ENCODE results near the gene MYO9A.
"Not testable (repeated sequence)": the region's sequence is repeated elsewhere in the genome, so short reads cannot be mapped to it uniquely, and the experiment has no call there.

MYO9A gene

DNA sequence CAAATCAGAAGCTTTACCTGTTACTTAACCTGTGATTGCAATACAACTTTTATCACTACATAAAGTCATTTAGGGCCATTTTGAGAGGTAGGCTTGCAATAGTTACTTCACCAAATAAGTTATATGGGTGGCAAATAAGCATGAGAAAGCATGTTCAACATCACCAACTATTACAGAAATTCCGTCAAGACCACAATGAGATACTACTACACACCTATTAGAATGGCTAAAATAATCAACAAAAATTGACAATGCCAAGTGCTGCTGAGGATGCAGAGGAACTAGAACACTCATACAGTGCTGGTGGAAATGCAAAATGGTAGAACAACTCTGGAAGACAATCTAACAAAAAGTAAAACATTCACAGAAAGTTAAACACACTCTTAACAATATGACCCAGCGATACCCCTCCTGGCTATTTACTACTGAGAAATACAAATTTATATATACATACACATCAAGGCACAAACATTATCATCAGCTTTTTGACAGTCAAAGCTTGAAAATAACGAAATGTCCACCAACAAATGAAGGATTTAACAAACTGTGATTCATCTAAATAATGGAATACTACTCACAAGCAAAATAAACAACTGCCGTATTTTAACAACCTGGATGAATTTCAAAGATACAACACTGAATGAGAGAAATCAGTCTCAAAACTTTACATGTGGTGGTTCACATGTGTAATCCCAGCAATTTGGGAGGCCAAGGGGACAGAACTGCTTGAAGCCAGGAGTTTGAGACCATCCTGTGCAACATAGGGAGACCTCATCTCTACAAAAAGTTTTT is 82.9 kb downstream of the MYO9A start:
- no peak for DNase-seq

DNA sequence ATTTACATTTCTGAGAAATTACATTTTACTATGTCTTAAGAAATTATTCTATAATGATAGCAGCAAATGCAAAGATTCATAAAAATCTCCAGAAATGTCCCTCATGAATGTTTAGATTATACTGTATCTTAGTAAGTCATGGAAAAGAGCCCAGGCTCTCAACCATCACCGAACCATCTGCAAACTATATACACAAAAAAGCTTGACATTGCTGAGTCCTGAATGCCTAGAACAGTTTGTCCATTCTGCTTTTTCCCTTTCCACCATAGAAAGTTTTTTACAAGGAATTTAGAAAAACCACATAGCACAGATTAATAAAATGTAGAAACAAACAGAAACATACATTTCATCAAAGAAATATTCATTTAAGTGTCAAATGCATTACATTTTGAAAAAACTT is 83.6 kb downstream of the MYO9A start:
- no peak for DNase-seq

DNA sequence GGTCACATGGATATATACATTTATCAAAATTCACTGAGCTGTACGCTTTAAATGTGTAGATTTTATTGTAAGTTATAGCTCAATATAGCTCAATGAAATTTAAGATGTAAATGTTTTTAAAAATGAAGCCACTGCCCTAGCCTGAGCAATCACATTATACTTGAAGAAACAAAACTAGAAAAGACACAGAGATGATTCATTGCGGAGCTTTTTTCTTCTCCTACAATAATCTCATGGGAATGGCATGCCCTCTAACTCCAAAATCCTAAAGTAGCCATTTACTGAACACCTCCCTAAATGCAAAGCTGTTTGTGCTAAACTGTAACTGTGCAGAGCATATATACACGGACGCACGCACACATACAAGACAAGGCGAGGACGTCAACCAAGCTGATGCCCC is 84.2 kb downstream of the MYO9A start:
- no peak for DNase-seq

GRCh38 chr15:72033285-72033684 is 84.7 kb downstream of the MYO9A start:
- no peak for DNase-seq

- DNase-seq = no peak
These were observed 96.3 kb downstream of the MYO9A start for GRCh38 chr15:72021604-72022003.

DNA sequence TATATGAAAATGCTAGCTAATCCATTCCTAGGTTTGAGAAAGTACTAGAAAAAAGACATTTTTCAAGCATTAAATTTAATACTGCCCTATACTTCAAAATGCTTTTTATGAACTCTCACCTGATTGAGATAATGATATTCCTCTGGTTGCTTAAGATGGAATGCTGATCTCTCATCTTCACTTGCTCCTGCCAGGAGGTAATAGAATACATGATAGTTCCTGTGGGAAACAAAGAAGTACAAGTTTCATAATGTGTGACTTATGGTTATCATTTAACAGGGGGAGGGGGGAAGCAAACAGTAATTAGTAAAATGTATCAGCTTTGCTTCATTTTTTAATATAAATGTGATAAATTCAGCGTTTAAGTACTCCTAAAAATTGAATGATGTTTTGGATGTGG is 97.2 kb downstream of the MYO9A start:
- no peak for DNase-seq

GRCh38 chr15:72014555-72014954 is 103.4 kb downstream of the MYO9A start:
- DNase-seq = not testable (repeated sequence)

- DNase-seq = no peak
These were observed 104.2 kb downstream of the MYO9A start for GRCh38 chr15:72013703-72014102.

DNA sequence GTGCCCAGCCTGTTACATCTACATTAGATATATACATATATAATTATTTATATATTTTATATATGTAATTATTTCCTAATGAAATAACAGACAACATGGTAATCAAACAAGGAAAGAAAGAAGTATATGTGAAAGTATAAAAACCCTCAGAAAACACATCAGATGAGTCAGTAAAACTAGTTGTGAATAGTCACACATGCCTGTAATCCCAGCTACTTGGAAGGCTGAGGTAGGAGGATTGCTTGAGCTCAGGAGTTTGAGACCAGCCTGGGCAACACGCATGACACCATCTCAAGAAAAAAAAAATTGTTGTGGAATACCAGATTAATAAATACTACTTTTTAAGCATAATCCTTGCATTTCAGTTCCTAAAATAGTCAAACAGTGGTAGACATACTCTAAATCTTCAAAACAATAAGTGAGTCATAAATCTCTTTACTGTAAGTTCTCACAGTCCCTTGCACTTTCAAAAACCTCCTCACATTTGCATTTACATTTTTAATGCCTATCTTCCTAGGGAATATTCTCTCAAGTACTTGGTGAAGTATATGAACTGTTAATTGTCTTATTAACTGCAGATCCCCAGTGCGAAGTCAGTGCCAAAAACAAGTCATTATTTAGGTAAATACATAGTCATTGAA is 106.5 kb downstream of the MYO9A start:
- DNase-seq = no peak

DNA sequence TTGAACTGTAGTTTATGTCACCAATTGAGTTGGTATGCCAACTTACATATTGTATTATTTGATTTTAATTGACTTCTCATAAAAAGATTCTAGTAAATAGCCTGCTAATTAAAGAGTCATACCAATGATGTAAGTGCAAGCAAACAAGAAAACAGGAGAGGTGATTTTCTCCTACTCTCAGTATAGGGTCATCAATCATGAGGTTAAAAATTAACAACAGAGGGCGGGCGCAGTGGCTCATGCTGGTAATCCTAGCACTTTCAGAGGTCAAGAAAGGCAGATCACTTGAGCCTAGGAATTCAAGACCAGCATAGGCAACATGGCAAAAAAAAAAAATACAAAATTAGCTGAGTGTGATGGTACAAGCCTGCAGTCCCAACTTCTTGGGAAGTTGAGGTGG is 108.7 kb downstream of the MYO9A start:
- DNase-seq = no peak

GRCh38 chr15:72006382-72006781 is 111.6 kb downstream of the MYO9A start:
- DNase-seq = no peak

DNA sequence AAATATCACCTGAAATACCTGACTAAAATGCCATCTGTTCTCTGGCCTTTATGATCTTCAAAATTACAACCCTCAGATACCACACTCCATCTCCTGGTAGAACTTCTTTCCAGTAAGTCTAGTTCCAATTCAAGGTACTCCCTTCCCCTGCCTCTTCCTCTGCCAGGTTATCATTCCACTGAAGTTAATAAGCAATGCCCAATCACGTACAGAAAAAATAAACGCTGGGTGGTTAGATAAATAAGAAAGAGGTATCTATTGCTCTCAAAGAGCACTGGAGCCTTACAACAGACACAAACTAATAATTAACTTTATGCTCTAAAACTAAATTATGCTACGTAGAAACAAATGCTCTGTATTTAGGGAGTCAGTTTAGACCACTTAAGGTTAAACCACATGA is 112.5 kb downstream of the MYO9A start:
- DNase-seq = no peak

DNA sequence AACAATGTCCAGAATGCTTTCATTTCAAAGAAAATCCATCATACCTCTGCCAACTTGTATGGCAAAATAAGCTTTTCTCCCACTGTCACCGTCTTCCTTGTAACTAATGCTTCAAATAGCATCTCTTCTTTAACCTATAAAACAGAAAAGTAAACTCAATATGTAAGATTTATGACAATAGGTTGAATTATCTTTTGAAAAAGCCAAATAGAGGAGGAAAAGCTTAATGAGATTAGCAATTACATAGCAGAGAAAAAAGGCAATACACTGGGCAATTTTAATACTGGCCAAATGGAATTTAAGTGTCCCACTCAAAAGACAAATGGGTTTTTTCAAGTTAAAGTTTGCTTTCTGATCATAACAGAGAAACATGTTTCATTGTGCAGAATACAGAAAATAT is 118.1 kb downstream of the MYO9A start:
- no peak for DNase-seq

DNA sequence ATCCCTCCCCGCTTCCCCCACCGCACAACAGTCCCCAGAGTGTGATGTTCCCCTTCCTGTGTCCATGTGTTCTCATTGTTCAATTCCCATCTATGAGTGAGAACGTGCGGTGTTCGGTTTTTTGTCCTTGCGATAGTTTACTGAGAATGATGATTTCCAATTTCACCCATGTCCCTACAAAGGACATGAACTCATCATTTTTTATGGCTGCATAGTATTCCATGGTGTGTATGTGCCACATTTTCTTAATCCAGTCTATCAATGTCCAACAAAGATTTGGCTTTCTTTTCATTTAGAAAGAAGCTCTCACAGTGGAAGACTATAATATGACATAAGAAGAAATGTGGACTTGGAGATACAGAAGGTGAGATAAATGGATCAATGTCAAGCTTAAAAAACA is 119.2 kb downstream of the MYO9A start:
- not testable (repeated sequence) for DNase-seq

GRCh38 chr15:71997691-71998090 is 120.3 kb downstream of the MYO9A start:
- no peak for DNase-seq

GRCh38 chr15:71975816-71976150 is 142.2 kb downstream of the MYO9A start:
- DNase-seq = no peak

- DNase-seq = no peak
These were observed 143.7 kb downstream of the MYO9A start for GRCh38 chr15:71974211-71974610.

DNA sequence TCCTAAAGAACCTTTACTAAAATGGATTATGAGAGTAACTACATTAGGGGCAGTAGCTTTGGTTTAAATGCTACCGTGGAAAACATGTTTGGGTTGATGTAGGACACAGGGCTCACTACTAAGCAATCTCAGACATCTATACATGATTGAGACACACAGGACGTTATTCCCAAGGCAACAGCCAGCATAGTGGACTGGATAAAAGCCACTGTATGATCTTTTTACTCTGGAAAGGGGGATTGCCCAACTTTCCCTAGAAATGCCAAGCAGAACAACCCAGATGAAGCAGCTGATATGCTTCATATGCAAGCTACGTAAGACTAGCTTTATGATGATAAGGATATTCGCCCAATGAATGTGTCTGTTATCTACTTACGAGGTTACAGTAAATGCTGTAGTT is 144.6 kb downstream of the MYO9A start:
- no peak for DNase-seq

DNA sequence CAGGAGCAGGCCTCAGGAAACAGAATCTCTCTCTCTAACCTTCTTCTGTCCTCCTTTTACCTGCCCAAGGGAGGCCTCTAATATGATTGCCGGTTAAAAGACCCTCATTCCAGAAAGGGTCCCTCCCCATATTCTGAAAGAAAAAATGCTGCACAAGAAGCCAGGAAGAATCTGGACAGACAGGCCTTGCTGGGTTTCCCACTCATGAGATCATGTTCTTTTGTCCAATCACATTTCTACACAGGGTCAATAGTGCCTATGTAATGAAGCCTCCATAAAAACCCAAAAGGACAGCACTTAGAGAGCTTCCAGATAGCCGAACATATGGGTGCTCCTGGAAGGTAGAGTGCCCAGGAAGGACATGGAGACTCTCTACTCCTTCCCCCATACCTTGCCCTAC is 146.0 kb downstream of the MYO9A start:
- DNase-seq = no peak

DNA sequence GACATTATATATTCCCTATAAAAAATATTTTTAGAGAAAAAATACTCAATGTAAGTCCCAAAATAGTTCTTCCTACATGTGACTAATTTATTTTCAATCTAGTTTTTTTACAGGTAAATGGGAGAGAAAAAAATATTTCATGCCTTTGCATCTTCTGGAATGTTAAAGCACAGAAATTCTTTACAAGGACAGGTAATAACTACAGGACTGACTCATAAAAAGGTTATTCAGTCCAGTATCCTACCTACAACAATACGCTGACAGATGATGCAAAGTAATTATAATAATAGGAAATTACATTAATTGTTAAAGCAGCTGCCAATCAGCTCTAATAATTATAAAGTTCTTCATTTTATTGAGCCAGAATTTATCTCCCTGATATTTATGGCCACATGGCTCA is 147.5 kb downstream of the MYO9A start:
- DNase-seq = no peak

DNA sequence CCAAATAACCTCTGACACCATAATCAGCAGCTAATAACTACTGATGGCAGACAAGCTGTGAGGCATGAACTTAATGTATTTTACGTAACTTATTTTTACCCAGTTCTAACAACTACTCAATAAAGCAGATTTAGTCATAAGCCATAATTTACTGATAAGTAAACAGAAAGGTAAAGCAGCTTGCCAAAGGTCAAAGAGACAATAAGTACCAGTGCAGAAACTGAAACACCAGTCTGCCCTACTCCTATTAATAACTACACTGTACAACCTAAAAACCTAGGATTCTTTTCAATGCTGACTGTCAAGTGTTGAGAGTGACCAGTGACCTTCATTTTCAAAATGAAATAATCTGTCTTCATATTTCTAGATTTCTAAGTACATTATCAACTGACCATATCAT is 155.4 kb downstream of the MYO9A start:
- DNase-seq = no peak

DNA sequence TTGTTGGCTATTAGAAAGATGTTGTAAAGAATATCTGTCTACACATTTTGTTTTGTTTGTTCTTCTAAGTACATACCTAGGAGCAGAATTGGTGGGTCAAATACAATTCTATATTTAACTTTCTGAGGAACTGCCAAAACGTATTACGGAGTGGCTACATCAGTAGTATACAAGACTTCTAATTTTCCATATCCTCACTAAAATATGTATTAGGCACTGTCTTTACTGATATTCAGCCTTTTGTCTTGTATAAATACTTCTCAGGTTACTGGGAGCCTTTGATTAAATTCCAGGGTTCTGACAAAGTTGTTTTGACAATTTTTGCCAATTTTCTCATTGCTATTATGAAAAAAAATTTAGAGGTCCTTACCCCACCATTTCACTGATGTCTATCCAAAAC is 160.9 kb downstream of the MYO9A start:
- DNase-seq = no peak

DNA sequence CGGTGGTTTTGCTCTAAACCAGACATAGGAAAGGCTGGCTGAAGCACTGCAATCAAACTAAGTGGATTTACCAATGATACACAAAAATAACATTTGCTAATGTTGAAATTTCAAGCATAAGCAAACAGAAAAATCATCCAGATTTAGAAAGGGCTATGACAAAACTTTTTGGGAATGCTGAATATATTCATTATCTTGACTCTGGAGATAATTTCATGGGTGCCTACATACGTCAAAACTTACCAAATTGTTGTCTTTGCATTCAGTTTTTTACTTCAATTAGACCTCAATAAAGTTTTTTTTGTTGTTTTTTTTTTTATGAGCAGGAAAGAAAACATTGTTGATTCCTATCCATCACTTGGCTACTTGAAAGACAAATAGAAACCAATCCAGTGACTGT is 166.8 kb downstream of the MYO9A start:
- no peak for DNase-seq

GRCh38 chr15:71945012-71945411 is 172.9 kb downstream of the MYO9A start:
- DNase-seq = no peak

GRCh38 chr15:71943806-71944205 is 174.1 kb downstream of the MYO9A start:
- DNase-seq = no peak
